ENCODE measurements around the gene ONECUT3. TPM values are rescaled to one million over a fixed set of nuclear protein-coding genes. Genes with fewer than 3 reads are reported as not detected.

The ONECUT3 gene
- total and polyA plus RNA-seq, 9 of the 15 experiments (the other 6 are each of a cell fraction or from before 2014, with no cell fraction given), result not detected

DNA sequence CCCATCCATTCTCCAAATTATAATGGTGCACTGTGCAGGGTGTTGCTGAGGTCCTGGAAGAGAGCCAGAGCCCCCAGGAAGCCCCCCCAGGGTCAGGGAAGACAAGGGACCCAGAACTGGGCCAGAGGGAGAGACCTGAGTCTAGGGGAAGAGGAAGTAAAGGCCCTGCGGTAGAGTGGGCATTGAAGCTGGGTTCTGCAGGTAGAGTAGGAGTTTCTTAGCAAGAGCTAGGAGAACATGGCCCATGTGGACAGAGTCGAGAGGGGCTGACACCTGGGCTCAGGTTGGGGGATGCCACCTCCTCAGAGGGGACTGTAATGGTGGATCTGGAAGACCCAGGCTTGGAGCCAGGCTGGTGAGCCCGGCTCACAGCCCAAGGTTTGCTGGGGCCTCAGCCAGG is 17.0 kb upstream of the ONECUT3 start:
- DNase-seq (ENCODE audit: extremely low read depth in 1 of 4, low spot score in 3 of 4) (no peak), ATAC-seq (no peak), FAIRE-seq (no peak)
- peaks cover 0 to 12% of the 10 kb centered on the region in 2 experiments; a peak in 2 of 5 replicates for H3K4me1 ChIP-seq (replicated peaks in 1 of 2; ENCODE audit: control insufficient read depth in 2 of 2, insufficient read depth in 2 of 2, low read length in 2 of 2)
- H3K36me3 ChIP-seq (ENCODE audit: control insufficient read depth, insufficient read depth, low read length), result no peaks in the 10 kb centered on the region
- no peaks in the 10 kb centered on the region for H3K79me2 ChIP-seq (ENCODE audit: control insufficient read depth, insufficient read depth, low read length)
- WGBS (ENCODE audit: insufficient coverage, low coverage, missing lambda C conversion rate), result 17% methylated on average over 3 of the region's 3 CpGs
- H3K27me3 ChIP-seq (ENCODE audit: control insufficient read depth in 2 of 2, insufficient read depth in 2 of 2, low read length in 2 of 2), result peaks cover 16 to 54% of the 10 kb centered on the region in 2 experiments; a peak in 3 of 5 replicates
- H3K9me3 ChIP-seq (replicated peaks; ENCODE audit: control insufficient read depth, insufficient read depth, low read depth, low read length), result no peaks in the 10 kb centered on the region
- ChIA-PET POLR2A (interaction anchor here (0.7 to 1.1 kb wide), 2 partner anchors 12 to 833 kb away, joined by 3 read pairs; no protein-coding TSS in a partner anchor), CTCF (ENCODE audit: low intra/inter-chr PET ratio) (no interaction called here)
- no peak overlapping the region for H3K27ac ChIP-seq (ENCODE audit: extremely low read depth, low read depth, low read length)
- no peaks in the 10 kb centered on the region for H4K20me1 ChIP-seq (replicated peaks; ENCODE audit: control insufficient read depth, insufficient read depth, low read length)
- H2AFZ ChIP-seq (ENCODE audit: low read depth, low read length), result no peak overlapping the region
- no peak overlapping the region for H3K4me3 ChIP-seq
- H3K9ac ChIP-seq (ENCODE audit: insufficient read depth in 1 of 2, low read depth in 2 of 2, low read length in 2 of 2), result no peak overlapping the region
- in situ Hi-C loops (cut with MboI) (no loop called here), intact Hi-C loops (cut with micrococcal nuclease) (no loop called here)
- no peak overlapping the region for H3K4me2 ChIP-seq (ENCODE audit: insufficient read depth, low read length)
- no peaks in the 10 kb centered on the region for H3K9me1 ChIP-seq (ENCODE audit: control insufficient read depth, insufficient read depth, low read length)
- BruUV-seq (replicated peaks), result no TSS peak
- TF ChIP-seq SP2 (IDR thresholded peaks at IDR 0.05; ENCODE audit: extremely low read depth, low read depth, low read length, poor library complexity, severe bottlenecking) (no peak), LEF1 (IDR thresholded peaks at IDR 0.05) (no peak), NONO (IDR thresholded peaks at IDR 0.05; ENCODE audit: low read depth in 2 of 2, low read length in 1 of 2) (no peak), RNF2 (IDR thresholded peaks at IDR 0.05) (no peak), FOS (IDR thresholded peaks at IDR 0.05; ENCODE audit: extremely low read depth, insufficient read length) (no peak), TAF7 (tag; IDR thresholded peaks at IDR 0.05) (no peak)
- TF ChIP-seq, protein P1, sequence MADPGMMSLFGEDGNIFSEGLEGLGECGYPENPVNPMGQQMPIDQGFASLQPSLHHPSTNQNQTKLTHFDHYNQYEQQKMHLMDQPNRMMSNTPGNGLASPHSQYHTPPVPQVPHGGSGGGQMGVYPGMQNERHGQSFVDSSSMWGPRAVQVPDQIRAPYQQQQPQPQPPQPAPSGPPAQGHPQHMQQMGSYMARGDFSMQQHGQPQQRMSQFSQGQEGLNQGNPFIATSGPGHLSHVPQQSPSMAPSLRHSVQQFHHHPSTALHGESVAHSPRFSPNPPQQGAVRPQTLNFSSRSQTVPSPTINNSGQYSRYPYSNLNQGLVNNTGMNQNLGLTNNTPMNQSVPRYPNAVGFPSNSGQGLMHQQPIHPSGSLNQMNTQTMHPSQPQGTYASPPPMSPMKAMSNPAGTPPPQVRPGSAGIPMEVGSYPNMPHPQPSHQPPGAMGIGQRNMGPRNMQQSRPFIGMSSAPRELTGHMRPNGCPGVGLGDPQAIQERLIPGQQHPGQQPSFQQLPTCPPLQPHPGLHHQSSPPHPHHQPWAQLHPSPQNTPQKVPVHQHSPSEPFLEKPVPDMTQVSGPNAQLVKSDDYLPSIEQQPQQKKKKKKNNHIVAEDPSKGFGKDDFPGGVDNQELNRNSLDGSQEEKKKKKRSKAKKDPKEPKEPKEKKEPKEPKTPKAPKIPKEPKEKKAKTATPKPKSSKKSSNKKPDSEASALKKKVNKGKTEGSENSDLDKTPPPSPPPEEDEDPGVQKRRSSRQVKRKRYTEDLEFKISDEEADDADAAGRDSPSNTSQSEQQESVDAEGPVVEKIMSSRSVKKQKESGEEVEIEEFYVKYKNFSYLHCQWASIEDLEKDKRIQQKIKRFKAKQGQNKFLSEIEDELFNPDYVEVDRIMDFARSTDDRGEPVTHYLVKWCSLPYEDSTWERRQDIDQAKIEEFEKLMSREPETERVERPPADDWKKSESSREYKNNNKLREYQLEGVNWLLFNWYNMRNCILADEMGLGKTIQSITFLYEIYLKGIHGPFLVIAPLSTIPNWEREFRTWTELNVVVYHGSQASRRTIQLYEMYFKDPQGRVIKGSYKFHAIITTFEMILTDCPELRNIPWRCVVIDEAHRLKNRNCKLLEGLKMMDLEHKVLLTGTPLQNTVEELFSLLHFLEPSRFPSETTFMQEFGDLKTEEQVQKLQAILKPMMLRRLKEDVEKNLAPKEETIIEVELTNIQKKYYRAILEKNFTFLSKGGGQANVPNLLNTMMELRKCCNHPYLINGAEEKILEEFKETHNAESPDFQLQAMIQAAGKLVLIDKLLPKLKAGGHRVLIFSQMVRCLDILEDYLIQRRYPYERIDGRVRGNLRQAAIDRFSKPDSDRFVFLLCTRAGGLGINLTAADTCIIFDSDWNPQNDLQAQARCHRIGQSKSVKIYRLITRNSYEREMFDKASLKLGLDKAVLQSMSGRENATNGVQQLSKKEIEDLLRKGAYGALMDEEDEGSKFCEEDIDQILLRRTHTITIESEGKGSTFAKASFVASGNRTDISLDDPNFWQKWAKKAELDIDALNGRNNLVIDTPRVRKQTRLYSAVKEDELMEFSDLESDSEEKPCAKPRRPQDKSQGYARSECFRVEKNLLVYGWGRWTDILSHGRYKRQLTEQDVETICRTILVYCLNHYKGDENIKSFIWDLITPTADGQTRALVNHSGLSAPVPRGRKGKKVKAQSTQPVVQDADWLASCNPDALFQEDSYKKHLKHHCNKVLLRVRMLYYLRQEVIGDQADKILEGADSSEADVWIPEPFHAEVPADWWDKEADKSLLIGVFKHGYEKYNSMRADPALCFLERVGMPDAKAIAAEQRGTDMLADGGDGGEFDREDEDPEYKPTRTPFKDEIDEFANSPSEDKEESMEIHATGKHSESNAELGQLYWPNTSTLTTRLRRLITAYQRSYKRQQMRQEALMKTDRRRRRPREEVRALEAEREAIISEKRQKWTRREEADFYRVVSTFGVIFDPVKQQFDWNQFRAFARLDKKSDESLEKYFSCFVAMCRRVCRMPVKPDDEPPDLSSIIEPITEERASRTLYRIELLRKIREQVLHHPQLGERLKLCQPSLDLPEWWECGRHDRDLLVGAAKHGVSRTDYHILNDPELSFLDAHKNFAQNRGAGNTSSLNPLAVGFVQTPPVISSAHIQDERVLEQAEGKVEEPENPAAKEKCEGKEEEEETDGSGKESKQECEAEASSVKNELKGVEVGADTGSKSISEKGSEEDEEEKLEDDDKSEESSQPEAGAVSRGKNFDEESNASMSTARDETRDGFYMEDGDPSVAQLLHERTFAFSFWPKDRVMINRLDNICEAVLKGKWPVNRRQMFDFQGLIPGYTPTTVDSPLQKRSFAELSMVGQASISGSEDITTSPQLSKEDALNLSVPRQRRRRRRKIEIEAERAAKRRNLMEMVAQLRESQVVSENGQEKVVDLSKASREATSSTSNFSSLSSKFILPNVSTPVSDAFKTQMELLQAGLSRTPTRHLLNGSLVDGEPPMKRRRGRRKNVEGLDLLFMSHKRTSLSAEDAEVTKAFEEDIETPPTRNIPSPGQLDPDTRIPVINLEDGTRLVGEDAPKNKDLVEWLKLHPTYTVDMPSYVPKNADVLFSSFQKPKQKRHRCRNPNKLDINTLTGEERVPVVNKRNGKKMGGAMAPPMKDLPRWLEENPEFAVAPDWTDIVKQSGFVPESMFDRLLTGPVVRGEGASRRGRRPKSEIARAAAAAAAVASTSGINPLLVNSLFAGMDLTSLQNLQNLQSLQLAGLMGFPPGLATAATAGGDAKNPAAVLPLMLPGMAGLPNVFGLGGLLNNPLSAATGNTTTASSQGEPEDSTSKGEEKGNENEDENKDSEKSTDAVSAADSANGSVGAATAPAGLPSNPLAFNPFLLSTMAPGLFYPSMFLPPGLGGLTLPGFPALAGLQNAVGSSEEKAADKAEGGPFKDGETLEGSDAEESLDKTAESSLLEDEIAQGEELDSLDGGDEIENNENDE (IDR thresholded peaks at IDR 0.05; ENCODE audit: low read depth, low read length), result no peak
